CMK (cell line): ENCODE measurements around the gene POLR1B.
"Not testable (repeated sequence)": the region's sequence is repeated elsewhere in the genome, so short reads cannot be mapped to it uniquely, and the experiment has no call there.

Experiments
- DNase-seq: peaks from one replicate; pipeline ENCODE4 v3.0.0-alpha.2; 2010; ENCODE audit warnings: low read depth

POLR1B gene

DNA sequence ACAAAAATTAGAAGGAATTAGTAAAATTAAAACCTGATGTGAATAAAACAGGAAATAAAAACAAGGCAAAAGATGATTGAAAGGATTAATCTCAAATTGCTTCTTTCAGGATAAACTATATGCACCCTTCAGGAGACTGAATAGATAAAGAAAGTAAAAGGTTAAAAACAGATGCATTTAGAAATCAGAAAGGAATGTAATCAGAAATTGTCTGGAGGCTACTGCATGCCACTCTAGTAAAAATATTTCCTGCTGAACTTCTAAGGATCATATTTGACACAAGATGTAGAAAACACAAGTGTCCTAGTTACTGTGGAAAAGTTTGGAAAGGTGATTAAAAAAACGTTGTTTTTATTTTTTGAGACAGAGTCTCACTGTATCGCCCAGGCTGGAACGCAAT is 58.4 kb downstream of the POLR1B start:
- no peak for DNase-seq

DNA sequence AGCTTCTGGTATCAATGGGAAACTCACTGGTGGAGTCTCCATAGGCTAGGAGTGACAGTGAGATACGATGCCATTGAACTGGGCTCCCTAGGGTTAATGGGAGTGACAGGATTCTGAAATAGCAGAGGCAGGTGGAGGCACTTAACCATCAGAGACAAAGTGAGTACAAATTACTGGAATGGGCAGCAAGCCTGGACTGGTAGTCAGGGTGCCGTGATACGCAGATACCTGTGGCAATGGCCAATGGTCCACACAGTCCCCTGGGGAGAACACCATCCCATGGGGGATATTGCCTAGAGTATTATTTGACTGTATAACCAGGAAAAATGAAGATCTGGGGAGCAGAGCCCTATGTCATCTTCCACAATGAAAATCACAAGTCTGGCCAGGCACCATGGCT is 59.5 kb downstream of the POLR1B start:
- DNase-seq, result no peak

DNA sequence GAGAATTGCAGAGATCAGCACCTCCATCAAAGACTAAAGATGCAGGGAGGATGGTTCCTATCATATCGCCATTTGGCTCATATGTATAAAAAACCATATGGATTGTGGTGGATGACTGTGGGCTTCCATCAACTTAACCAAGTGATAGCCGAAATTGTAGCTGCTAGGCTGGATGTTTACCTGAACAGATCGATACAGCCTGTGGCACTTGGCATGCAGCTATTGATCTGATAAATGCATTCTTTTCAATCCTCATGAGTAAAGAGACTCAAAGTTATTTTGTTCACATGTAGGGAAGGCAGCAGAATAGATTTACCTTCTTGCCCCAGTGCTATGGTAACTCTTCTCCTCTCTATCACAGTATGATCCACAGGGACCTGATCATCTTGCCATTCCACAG is 60.7 kb downstream of the POLR1B start:
- DNase-seq, result no peak

DNA sequence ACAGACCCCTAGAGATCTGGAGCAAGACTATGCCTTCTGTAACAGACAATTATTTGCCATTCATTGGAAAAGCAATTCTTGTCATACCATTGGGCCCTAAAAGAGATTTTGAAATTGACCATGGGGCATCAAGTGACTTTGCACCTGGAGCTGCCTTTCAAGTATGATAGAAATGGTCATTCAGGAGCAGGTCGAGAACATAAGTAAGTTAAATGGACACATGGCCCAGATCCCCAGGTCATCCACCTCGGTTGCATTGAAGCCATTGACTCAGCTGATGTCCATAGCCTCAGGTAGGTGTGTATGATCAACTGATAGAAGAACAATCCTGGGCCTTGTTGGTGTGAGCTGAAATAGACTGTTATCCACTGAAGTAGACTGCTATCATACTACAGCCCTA is 61.5 kb downstream of the POLR1B start:
- no peak for DNase-seq

DNA sequence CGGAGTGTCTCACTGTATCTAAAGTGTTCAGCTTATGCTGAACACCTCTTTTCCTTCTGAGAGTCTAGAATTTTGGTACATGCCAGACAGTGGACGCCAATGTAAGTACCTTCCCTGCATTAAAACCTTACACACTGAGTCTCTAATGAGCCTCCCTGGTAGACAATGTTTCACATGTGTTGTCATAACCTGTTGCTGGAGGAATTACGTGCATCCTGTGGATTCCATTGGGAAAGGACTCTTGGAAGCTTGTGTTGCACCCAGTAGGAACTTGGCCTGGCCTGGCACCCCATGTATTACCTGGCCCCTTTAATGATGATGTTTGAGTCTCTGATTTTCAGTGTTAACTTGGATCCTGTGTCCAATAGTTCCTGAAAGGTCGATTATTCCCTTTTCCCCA is 62.7 kb downstream of the POLR1B start:
- no peak for DNase-seq

DNA sequence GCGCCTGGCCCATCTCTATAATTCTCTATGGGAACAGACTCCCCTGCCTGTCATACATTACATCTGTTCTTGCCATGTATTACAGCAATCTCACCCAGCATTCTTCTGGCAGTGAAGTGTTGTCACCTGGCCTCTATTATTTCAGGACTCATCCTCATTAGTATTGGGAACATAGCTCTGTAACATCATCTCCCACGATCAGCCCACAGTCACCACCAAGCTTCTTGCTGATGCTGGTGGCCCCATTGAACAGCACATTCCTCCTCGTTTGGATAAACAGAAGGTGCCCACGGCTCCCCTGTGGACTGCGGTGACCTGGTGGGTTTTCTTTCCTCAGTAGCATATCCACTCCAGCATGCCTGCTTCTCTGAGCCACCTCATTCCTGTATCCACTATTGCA is 63.7 kb downstream of the POLR1B start:
- no peak for DNase-seq

DNA sequence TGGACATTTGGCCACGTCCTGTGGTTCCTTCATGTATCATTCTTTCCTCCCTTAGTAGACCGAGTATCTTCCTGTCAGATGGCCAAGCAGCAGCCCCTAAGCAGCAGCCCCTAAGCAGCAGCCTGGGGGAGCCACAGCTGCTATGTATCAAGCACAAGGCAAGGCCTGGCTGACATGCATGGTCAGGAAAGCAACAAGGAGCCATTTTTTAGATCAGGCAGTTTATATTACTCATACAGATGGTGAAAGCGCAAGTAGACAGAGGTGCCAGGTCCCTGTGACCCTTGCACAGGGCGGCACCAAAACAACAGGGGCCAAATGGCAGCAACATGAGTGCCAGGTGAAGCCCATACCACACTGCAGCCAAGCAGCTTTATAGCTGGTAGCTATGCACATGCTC is 64.3 kb downstream of the POLR1B start:
- DNase-seq, result no peak

DNA sequence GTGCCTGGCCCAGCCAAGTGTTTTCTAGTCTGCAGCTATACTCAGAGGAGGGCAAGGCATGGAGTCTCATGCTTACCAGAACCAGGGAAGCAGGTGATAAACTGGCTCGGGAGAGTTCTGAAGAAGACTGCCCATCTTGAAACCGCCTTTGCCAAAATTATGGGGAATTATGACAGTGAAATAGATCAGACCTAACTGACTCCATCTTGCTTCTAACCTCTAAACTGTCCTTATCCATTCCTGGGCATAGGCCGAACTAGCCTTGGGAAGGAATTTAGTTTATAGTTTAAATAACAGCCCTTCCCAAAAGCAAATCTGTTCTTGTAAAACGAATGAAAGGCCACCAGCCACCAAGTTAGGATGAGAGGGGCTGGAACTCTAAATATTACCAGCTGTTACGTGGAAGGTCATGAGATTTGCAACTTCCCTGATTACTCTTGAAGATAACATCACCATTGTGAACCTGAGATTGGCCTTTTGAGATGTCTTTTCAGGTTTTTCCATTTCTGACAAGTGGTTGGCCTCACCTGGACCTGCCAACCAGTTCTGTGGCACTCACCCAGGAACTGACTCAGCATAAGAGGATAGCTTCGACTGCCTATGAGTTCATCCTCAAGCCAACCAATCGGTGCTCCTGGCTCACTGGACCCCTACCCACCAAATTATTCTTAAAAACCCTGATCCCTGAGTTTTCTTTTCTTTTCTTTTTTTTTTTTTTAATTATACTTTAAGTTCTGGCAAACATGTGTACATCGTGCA is 65.6 kb downstream of the POLR1B start:
- DNase-seq, result no peak

- not testable (repeated sequence) for DNase-seq
These were observed 67.1 kb downstream of the POLR1B start for GRCh38 chr2:112609320-112609719.

- DNase-seq, result not testable (repeated sequence)
These were observed 70.0 kb downstream of the POLR1B start for GRCh38 chr2:112612283-112612682.

GRCh38 chr2:112614201-112614840 is 72.1 kb downstream of the POLR1B start:
- no peak for DNase-seq

- DNase-seq, result no peak
These were observed 72.8 kb downstream of the POLR1B start for GRCh38 chr2:112615051-112615450.

- DNase-seq, result not testable (repeated sequence)
These were observed 73.5 kb downstream of the POLR1B start for GRCh38 chr2:112615798-112616197.

DNA sequence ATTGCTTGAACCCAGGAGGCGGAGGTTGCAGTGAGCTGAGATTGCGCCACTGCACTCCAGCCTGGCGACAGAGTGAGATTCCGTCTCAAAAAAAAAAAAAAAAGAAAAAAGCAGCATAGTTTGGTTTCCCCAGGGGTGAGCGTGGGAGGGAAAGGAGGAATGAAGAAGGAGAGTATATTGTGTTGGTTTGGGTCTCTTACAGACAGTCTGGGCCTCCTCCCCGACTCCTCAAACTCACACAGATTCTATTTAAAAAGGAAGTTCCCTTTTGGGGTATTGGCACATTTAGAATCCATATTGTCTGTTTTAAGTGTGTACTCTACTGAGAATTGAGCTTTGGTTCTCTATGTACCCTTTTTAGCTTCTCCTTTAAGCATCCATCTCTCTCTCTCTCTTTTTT is 76.1 kb downstream of the POLR1B start:
- no peak for DNase-seq

DNA sequence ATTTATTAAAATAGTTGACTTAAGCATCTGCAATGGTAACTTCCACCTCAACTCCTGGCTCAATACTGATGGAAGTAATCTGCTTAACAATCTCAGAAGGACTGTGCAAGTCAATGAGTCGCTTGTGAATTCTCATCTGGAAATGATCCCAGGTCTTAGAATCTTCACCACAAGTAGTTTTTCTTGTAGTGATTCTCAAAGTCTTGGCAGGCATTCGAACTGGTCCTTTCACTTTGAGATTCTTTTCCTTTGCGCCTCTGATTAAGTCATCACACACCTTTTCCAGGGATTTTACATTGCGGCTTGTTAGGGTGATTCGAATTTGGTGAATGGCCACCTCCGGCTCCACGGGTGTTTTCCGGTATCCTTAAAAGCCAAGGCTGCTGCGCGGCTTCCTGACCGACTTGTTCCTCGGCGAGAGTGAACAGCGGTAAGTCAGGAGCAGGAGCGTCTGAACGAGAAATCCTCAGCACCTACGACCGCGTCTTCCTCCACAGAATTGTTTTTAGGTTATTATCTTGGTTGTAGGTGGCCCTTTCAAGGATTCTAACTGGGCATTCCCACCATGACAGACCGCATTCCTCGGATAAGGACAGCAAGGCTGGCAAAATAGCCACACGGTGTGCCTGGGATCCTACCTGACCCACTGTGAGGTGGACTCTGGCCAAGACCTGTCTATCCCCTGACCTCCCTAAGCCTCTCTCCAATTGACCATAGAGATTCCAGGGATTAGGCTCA is 79.7 kb downstream of the POLR1B start:
- DNase-seq, result no peak

GRCh38 chr2:112622528-112622849 is 80.2 kb downstream of the POLR1B start:
- no peak for DNase-seq

- no peak for DNase-seq
These were observed 81.9 kb downstream of the POLR1B start for GRCh38 chr2:112623913-112624777.

DNA sequence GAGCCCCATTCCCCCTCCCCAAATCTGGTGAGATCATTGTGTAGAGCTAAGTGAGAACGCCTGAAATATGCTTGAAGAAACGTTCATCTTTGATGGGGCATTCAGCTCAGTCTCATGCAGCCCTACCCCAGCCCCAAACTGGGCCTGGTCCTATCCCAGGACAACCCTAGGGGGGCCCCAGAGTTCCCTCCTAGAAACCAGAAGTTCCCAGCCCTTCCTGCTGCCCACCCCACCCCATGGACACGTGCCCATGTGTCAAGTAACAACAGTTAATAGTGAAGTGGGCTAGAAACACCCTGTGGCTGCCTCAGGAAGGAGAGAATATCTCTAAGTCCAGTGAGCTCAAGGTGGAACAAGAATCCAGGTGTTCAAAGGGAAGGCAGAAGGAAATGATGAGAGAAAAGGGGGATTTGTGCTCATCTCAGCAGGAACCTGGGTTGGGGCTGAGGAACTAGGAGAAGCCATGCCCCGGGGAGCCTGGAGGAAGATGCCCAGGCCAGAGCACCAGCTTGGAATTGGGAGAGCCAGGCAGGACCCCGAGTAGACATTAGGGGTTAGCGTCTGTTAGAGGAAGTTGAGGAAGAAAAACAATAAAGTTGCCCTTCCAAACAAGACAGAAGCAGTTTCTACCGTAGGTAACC is 83.3 kb downstream of the POLR1B start:
- DNase-seq, result no peak

GRCh38 chr2:112626604-112627059 is 84.4 kb downstream of the POLR1B start:
- no peak for DNase-seq
